NCI-H128 (cell line): Measurements from ENCODE around the gene LMAN1L.

Source experiments
- DNase-seq: peaks from one replicate; lab custom pipeline; 2025; ENCODE audit not compliant: unreplicated experiment; lab: John Stamatoyannopoulos, UW

The LMAN1L gene

DNA sequence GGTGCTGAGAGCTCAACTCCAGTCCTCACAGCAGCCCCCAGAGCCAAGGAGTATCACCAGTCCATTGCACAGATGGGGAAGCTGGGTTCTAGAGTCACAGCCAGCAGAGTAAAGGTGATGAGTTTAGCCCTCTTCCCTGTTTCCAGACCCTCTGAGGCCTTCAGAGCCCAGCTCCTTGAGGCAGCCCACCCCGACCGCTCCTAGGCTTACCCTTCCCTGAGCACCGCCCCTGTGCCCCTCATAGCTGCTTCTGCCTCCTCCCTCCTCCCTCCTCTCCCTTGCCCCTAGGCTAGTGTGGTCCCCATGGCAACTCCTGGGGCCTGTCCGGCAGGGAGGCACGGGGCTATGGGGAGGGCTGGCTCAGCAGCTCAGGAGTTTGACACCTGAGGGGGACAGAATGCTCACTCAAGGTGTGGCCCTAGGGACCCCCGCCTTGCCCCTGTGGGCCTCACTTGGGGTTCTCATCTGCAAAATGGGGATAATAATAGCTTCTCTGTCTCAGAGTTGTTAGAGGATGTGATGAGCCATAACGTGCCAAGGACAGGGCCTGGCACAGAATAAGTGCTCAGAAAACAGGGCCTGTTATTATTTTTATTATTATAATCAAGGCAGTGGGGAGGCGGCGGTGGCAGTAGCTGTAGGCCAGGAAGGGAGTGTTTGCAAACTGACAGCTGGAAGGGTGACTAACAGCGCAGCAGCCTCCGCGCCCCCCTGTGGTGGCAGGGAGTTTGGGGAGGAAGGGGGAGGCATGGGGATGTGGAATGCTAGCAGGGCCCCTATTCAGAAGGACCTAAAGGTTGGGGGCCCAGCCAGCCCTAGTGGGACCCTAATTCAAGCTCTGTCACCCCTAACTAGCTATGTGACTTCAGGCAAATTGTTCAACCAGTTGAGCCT is 19.3 kb upstream of the LMAN1L start:
- DNase-seq, result no peak

- no peak for DNase-seq
Observed at GRCh38 chr15:74794248-74794969, 18.2 kb upstream of the LMAN1L start.

DNA sequence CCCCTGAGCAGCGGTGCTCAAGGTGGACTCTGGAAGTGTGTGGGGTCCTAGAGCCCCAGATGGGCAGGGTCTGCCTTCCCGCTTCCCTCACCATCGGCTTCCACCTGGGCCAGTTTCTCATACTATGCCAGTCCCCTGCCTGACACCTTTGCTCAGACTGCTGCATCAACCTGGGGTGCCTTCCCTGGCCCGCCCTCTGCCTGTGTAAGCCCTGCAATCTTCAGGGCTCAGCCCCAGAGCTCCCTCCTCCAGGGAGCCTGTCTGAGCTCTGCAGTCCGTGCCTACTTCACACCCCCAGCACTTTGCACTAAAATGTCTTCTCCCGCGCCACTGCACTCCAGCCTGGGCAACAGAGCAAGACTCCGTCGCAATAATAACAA is 17.7 kb upstream of the LMAN1L start:
- DNase-seq, result no peak

DNA sequence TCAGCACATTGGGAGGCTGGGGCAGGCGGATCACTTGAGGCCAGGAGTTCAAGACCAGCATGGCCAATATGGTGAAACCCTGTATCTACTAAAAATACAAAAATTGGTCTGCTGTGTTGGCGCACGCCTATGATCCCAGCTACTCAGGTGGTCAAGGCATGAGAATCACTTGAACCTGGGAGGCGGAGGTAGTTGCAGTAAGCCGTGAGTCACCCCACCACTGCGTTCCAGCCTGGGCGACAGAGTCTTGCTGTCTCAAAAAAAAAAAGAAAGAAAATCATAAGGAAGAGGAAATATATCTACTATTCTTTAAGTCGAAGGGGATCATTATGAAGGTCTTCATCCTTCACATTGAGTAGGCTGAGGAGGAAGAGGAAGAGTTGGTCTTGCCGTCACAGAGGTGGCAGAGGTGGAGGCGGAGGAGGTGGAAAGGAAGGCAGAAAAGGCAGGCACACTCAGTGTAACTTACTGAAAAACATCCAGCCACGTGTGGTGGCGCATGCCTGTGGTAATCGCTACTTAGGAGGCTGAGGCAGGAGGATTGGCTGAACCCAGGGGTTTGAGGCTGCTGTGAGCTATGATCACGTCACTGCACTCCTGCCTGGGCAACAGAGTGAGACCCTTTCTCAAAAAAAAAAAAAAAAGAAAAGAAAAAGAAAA is 16.5 kb upstream of the LMAN1L start:
- DNase-seq, result no peak

DNA sequence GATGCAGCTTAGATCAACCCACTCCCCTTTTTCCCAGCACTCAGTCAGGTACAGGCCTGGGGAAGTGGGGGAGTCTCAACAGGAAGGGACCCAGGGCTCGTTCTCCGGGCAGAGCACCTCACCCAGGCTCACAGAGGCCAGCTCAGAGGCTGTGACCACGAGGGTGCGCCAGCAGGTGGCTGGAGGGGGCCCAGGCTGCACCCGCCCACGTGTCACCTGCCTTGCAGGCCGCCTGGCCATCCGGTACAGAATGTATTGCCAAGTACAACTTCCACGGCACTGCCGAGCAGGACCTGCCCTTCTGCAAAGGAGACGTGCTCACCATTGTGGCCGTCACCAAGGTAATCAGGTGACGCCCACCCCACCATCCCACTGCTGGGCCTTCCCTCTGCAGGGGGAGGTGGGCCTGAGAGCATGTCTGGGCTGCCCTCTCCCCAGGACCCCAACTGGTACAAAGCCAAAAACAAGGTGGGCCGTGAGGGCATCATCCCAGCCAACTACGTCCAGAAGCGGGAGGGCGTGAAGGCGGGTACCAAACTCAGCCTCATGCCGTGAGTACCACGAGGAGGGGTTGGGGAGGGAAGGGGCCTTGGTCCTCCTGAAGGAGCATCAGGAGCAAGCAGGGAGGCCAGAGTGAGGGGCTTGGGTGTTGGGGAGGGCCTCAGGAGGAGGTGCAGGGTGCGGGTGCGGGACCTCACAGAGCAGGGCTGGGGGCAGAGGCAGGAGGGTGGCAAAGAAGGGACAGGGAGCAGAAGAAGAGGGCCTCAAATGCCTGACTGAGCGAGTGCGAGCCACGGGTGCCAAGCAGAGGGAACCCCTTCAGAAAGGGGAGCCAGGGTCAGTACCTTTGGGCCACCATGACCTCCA is 14.0 kb upstream of the LMAN1L start:
- no peak for DNase-seq

DNA sequence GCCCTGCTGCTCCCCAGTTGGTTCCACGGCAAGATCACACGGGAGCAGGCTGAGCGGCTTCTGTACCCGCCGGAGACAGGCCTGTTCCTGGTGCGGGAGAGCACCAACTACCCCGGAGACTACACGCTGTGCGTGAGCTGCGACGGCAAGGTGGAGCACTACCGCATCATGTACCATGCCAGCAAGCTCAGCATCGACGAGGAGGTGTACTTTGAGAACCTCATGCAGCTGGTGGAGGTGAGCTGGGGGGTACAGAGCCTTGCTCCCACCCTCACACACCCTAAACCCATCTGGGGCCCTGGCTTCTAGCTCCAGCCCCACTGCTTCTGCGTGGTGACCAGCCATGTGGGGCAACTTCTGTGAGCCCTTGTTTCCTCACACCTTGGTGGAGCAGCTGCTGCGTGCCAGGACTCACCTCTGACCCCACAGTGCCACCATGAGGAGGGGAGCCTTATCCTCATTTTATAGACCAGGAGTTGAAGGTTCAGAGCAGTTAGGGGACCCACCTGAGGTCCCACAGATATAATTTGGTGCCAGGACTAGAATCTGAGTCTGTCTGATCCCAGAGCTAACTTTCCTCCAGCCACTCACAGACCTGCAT is 13.3 kb upstream of the LMAN1L start:
- no peak for DNase-seq

- DNase-seq, result no peak
Observed at GRCh38 chr15:74799856-74800558, 12.6 kb upstream of the LMAN1L start.

DNA sequence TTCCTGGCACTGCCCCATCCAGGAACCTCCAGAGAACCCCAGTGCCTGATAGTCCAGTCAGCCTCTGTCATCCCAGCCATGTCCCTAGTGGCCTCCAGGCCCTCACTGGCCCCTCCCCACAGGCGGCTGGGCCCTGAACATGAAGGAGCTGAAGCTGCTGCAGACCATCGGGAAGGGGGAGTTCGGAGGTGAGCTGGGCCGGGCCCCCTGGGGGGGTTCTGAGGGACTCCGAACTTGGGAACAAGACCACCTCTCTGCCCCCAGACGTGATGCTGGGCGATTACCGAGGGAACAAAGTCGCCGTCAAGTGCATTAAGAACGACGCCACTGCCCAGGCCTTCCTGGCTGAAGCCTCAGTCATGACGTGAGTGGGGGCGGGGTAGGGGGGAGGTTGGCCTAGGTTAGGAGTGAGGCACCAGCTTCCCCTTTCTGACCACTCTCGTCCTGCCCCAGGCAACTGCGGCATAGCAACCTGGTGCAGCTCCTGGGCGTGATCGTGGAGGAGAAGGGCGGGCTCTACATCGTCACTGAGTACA is 12.0 kb upstream of the LMAN1L start:
- no peak for DNase-seq

DNA sequence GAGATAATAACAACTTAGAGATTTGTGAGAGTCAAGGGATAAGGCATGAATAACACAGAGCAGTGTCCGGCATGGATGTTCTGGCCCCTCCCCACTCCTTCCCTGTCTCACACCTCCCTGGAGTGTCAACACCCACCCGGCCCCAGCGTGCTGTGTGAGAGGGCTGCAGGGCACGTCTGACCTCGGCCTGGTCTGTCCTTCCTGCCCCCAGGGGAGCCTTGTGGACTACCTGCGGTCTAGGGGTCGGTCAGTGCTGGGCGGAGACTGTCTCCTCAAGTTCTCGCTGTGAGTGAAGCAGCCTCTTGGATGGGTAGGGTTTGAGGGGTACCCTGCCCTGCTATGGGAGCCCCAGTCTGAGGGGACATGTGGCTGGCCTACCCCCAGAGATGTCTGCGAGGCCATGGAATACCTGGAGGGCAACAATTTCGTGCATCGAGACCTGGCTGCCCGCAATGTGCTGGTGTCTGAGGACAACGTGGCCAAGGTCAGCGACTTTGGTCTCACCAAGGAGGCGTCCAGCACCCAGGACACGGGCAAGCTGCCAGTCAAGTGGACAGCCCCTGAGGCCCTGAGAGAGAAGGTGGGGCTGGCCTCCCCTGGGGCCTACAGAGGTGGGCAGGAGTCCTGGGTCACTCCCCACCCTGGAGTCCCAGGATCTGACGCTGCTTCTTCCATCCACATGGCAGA is 11.2 kb upstream of the LMAN1L start:
- DNase-seq, result no peak

DNA sequence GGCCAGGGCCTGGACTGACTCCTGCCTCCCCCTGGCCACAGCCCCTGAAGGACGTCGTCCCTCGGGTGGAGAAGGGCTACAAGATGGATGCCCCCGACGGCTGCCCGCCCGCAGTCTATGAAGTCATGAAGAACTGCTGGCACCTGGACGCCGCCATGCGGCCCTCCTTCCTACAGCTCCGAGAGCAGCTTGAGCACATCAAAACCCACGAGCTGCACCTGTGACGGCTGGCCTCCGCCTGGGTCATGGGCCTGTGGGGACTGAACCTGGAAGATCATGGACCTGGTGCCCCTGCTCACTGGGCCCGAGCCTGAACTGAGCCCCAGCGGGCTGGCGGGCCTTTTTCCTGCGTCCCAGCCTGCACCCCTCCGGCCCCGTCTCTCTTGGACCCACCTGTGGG is 10.3 kb upstream of the LMAN1L start:
- DNase-seq, result no peak

DNA sequence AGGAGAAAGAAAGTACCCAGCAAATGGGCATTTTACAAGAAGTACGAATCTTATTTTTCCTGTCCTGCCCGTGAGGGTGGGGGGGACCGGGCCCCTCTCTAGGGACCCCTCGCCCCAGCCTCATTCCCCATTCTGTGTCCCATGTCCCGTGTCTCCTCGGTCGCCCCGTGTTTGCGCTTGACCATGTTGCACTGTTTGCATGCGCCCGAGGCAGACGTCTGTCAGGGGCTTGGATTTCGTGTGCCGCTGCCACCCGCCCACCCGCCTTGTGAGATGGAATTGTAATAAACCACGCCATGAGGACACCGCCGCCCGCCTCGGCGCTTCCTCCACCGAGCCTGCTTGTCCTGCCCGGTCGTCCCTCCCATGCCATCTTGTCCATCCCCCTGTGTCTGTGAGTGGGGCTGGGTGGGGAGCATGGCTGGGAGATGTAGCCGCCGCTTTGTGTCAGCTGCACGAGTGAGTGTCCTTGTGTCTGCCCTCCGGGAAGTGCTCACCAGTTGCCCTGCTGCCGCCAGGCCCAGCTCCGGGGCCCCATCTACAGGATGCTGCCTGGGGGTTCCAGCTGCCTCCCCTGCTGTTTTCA is 9.7 kb upstream of the LMAN1L start:
- DNase-seq, result no peak

GRCh38 chr15:74804935-74805334 is 7.7 kb upstream of the LMAN1L start:
- no peak for DNase-seq

- DNase-seq, result no peak
Observed at GRCh38 chr15:74807282-74807681, 5.4 kb upstream of the LMAN1L start.

DNA sequence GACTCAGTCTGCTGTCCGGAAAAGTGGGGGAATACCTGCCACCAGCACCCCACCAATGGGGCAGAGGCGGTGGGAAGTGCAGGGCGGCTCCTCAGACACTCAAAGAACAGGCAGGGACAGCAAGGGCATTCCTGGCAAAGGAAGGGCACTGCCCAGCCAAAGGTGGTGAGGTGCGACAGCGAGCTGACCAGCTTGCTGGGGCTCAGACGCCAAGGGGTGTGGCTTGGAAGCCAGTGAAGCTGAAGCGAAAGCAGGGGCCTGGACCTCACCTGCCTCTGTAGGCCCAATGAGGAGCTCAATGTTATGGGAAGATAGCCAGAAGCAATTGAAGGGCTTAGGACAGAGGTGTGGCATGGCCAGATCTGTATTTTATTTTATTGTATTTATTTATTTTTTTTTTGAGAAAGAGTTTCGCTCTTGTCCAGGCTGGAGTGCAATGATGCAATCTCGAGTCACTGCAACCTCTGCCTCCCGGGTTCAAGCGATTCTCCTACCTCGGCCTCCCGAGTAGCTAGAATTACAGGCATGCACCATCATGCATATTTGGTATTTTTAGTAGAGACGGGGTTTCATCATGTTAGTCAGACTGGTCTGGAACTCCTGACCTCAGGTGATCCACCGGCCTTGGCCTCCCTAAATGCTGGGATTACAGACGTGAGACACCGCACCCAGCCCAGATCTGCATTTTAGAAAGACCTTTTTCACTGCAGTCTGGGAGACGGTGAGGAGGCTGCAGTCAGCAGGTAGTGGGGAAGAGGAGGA is 4.4 kb upstream of the LMAN1L start:
- no peak for DNase-seq

DNA sequence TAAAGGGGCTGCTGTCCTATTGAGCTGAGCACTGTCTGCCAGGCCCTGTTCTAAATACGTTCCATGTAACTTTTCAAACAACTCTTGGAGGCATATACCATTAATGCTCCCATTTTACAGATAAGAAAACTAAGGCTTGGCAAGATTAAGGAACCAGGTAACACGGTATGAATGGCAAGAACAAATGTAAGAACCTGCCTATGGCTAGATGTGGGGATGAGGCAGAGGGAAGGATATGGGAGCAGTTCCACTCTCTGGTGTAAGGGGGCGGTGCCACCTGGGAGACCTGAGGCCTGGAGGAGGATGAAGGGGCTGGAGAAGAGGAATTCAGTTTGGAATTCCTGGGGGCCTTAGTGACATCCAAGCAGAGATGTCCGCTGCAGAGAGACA is 3.8 kb upstream of the LMAN1L start:
- no peak for DNase-seq

GRCh38 chr15:74809242-74809641 is 3.4 kb upstream of the LMAN1L start:
- DNase-seq, result no peak

- no peak for DNase-seq
Observed at GRCh38 chr15:74809956-74810355, 2.7 kb upstream of the LMAN1L start.
